CD4-positive, alpha-beta T cell treated with Interleukin-12 subunit alpha and Interleukin-12 subunit beta, for 1 hour (primary cell): Measurements from ENCODE around the gene TAF1L.
"Not testable (repeated sequence)": the region's sequence is repeated elsewhere in the genome, so short reads cannot be mapped to it uniquely, and the experiment has no call there.

Source experiments
- DNase-seq: peaks from one replicate; pipeline ENCODE4 v3.0.0-alpha.2; 2020

The TAF1L gene, protein sequence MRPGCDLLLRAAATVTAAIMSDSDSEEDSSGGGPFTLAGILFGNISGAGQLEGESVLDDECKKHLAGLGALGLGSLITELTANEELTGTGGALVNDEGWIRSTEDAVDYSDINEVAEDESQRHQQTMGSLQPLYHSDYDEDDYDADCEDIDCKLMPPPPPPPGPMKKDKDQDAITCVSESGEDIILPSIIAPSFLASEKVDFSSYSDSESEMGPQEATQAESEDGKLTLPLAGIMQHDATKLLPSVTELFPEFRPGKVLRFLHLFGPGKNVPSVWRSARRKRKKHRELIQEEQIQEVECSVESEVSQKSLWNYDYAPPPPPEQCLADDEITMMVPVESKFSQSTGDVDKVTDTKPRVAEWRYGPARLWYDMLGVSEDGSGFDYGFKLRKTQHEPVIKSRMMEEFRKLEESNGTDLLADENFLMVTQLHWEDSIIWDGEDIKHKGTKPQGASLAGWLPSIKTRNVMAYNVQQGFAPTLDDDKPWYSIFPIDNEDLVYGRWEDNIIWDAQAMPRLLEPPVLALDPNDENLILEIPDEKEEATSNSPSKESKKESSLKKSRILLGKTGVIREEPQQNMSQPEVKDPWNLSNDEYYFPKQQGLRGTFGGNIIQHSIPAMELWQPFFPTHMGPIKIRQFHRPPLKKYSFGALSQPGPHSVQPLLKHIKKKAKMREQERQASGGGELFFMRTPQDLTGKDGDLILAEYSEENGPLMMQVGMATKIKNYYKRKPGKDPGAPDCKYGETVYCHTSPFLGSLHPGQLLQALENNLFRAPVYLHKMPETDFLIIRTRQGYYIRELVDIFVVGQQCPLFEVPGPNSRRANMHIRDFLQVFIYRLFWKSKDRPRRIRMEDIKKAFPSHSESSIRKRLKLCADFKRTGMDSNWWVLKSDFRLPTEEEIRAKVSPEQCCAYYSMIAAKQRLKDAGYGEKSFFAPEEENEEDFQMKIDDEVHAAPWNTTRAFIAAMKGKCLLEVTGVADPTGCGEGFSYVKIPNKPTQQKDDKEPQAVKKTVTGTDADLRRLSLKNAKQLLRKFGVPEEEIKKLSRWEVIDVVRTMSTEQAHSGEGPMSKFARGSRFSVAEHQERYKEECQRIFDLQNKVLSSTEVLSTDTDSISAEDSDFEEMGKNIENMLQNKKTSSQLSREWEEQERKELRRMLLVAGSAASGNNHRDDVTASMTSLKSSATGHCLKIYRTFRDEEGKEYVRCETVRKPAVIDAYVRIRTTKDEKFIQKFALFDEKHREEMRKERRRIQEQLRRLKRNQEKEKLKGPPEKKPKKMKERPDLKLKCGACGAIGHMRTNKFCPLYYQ (N-terminal part only)

DNA sequence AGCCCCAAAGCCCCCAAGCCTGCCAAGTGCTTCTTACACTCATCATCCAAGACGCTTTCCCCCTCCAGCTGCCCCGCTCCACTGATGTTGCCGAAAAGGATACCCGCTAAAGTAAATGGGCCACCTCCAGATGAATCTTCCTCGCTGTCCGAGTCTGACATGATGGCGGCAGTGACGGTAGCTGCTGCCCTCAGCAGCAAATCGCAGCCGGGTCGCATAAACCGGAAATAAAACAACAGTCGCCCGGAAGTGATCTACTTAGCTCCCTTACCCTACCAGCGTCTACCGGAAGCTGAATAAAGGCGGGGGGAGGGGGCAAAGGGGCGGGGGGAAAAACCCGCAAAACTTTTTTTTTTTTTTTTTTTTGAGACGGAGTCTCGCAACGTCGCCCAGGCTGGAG, at the start of gene TAF1L:
TAF1L (minus strand) TSS at position 308 of the 400 bp plus-strand sequence; CDS start at position 218, 90 bp downstream.
- DNase-seq = no peak

DNA sequence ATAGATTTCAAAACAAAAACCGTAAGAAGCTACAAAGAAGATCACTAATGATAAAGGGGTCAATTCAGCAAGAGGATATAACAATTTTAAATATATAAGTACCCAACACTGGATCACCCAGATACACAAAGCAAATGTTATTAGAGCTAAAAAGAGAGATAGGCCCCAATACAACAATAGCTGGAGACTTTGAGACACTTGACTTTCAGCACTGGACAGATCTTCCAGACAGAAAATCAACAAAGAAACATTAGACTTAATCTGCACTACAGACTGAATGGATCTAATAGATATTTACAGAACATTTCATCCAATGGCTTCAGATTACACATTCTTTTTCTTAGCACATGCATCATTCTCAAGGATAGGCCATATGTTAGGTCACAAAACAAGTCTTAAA, 46.3 kb upstream of the TAF1L start:
- DNase-seq = no peak

DNA sequence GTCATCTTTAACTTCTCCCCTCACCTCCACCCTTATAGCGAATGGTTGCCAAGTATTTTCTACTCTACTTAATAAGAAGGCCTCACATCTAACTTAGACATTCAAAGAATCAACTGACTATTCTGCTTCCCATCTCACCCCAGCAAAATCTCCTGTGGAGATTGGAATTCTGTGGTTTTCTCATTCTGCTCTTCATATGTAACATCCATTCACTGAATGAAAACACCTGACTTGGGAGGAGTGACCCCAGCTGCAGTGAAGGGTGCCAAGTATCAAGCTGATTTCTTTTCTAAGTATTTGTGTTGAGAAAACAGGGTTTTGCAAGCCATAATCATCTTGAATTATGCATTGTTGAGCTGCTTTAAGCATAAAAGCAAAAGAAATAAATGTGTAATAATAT, 42.5 kb upstream of the TAF1L start:
- DNase-seq = no peak

DNA sequence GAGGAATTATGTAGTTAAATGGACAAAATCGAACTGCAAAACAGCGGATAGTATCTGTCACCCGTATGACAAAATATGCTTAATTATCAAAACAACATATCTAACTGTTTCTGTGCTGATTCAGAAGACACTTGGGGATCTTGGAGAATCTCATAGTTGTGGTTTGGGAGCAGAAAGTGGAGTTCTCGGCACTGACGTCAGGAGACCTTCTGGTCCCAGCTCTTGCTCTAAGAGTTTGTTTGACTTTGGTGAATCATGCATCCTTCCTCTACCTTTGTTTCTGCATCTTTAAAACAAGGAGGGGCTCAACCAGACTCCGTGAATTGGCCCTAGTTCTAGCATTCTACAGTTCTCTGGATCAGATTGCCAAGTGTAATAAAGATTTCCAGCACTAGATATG, 37.0 kb upstream of the TAF1L start:
- no peak for DNase-seq

DNA sequence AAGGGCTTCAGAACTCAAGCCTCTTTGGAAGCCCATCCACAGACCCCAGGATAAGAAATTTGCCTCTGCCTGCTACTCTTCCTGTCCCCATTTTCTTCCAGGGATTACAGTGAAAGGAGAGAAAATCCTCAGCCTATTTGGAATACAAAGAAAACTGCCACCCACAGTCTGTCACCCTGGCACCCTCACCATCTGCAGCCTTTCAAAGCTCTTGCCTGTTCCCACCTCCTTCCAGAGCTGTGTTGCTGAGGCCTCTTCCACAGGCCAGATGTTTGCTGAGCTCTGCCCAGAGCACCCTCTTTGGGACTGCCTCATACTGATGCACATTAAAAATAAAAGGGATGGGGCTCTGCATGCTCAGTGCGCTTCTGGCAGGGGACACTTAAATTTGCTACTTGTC, 35.9 kb upstream of the TAF1L start:
- no peak for DNase-seq

DNA sequence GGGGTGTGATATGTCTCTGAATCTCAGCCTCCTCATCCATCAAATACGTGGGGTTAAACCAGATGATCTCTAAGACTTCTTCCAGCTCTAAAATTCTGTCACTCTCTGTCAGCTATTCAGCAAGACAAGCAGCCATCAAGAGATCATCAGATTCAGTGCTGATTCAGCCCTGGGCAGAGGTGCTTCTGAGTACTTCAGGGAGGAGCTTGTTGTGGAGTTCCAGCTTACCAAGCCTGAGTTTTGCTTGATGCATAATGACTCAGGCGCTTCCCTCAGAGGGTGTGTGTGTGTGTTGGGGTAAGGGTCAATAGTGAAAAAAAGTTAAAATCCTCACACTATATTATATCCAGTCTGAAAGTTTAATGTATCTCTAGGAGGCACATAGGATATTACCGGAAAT, 29.6 kb upstream of the TAF1L start:
- DNase-seq = no peak

DNA sequence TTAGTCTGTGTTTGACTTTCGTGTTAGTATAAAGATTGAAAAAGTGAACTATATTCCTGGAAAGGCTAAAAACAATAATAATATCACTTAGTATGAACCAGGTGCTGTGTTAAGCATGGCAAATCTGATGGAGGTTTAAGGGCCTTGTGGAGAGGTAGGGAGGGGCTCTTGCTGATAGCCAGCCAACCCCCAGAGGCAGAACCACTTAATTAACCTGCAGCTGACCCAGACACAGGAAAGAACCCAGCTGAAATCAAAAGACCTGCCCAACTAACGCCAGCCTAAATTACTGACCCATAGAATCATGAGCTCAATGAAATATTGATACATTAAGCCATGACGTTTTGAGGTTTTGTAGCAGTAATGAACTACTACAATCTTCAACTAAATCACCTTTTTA, 28.3 kb upstream of the TAF1L start:
- DNase-seq = no peak

DNA sequence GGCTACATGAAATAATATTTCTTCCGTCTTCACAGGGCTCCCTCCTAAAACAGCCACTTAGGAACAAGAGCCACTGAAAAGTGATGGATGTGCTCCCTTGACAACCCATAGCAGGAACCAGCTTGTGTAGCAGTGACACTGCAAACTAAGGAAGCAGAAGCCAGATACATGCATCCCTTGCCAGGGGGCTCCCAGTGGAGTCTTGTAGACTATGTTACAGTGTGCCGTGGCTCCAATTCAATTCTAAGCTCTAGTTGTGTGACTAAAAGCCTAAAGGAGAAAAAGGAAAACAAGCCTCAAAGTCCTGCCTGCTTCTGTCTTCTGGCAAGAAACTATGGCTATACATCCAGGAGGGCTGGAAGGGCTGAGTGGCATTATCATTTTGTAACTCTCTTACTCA, 12.2 kb upstream of the TAF1L start:
- no peak for DNase-seq

DNA sequence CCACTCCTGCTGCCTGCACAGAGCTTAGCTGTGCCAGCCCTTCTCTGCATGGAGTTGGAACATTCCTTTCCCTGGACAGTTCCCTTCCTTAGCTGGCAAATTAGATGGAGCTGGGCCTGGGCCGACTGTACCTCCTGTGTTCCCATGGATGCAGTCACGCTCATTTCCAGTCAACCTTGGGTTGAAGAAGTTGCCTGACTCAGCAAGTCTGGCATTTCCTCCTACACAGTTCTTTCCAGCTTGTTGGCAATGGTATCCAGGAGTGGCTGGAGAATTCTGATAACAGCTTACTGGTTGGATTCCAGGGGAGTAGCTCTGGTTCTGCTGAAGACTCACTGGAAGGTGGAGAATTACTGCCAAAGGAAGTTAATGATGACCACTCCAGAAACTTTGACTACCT, 9.2 kb upstream of the TAF1L start:
- no peak for DNase-seq

DNA sequence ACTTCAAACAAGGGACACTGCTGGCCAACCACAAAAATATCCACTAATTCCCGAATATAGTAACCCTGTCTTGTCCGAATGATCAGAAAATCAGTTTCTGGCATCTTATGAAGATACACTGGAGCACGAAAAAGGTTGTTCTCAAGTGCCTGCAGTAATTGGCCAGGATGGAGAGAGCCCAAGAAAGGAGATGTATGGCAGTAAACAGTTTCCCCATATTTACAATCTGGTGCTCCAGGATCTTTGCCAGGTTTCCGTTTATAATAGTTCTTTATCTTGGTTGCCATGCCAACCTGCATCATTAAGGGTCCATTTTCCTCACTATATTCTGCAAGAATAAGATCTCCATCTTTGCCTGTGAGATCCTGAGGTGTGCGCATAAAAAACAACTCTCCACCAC, 2.3 kb downstream of the TAF1L start:
- not testable (repeated sequence) for DNase-seq

DNA sequence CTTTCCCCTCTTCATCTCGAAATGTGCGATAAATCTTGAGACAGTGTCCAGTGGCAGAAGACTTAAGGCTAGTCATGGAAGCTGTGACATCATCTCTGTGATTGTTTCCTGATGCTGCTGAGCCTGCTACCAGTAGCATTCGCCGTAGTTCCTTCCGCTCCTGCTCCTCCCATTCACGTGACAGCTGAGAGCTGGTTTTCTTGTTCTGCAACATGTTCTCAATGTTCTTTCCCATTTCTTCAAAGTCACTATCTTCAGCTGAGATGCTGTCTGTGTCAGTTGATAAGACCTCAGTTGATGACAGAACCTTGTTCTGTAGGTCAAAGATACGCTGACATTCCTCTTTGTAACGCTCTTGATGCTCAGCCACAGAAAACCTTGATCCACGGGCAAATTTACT, 3.5 kb downstream of the TAF1L start:
- DNase-seq = no peak

DNA sequence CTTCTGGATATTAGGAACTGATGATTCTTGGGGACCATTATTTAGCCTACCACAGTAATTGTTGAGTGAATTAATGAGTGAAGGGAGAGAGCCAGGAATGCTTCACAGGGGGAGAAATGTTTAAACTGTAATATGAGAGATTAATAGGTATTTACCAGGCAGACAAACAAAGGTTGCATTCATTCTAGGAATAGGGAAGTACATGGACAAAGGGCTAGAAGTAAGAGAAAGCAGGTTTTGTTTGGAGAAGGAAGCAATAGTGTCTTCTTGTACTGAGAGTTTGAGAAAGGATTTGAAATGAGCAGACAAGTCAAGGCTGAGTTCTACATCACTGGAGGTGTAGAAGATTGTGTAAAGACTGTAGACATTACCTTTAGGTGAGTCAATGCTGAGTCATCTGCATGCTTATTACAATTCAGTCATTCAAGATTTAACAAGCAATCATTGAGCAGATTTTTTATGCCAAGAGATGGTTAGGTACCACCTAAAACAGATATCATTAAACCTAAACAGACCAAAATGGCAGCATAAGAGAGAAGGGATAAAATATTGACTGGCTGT, 8.0 kb downstream of the TAF1L start:
- DNase-seq = no peak

DNA sequence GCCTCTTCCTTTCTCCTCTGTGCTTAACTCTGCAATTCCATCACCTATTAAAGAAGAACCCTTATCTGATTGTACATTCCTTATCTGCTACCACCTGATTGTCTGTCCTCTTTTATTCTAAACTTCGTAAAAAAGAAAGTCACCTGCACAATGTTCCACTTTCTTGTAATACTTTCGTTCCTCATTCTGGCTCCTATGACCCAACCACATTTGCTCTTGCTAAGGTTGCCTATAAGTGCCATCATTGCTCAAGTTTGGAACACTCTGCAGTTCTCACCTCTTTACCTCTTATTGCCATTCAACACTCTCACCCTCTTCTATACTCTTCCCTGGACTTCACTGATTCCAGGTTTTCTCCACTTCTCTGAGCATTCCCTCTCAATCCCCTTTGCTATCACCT, 10.1 kb downstream of the TAF1L start:
- DNase-seq = no peak

DNA sequence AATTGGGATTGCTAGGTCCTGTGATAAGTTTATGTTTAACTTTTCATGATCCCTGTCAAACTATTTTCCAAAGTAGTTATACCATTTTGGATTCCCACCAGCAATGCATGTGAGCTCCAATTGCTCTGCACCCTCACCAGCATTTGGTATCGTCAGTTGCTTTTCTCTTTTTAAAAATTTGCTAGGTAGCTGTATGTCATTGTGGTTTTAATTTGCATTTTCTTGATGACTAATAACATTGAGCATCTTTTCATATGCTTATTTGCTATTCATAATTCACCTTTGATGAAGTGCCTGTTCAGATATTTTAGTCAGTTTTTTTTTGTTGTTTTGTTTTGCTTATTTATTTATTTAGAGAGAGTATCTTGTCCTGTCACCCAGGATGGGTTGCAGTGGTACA, 12.5 kb downstream of the TAF1L start:
- no peak for DNase-seq

DNA sequence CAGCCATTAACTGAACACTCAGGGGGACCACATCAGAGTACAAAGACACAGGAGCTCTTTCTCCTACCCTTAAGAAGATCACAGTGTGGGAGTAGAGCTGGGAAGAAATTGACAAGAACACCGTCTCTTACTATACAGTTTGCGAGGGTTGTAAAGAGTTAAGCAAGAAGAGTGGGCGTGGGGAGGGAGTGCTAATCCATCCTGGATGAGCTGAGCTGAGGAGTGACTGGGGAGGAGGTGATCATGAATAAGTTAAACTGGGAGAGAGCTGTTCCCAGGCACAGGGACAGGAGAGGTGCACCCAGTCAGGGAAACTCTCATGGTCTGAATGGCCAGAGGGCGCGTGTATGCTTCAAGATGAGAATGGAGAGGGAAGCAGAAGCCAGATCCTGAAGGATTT, 17.2 kb downstream of the TAF1L start:
- DNase-seq = no peak

DNA sequence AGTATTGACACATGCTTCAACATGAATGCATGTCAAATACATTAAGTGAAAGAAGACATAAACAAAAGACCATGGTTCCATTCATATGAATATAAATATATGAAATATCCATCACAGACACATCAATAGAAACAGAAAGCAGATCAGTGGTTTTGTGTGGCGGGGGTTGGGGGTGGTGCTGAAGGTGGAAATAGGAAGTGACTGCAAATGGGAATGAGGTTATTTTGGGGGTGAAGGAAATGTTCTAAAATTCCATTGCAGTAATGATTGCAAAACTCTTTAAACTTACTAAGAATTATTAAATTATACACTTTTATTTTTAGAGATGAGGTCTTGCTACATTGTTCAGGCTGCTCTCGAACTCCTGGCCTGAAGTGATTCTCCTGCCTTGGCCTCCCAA, 28.7 kb downstream of the TAF1L start:
- no peak for DNase-seq

DNA sequence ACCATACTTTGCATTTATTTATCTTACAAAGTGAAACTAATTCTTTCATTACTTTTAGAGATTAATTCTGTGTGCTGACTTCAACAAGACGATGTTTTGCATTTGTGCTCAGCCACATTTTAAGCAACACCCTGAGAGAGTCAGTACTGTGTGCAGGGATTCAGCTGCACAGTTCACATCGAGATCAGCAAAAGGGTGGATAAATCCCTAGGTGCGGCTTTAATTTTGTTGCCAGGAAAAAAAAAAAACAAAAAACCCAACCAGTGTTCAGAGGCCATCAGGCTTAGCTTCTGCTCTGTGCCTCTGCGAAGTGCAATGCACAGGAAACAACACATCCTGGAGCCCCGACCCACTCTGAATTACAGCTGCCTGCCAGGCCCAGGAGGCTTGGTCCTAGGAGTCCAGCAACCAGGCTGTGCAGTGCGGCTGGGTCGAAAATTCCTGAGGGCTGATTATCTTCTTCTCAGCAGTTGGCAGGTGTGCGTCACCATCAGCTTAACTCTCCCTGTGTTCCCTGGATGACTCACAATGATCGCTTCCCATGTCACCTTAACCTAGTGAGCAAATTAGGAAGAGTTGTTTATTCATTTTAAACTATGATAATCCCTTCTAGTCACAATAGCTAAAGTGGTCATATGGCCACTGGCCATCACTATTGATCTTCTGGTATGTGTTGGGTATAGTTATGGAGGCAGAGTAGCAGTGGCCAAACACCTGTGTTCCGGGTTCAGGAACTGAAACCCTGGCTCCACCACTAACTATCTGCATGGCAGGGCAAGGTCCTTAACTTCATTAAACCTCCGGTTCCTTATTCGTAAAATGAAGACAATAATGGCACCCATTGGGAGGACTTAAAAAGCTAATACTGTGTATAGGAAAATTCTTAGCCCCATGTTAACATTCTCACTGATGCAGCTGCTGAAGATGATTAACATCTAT, 31.3 kb downstream of the TAF1L start:
- DNase-seq = no peak

DNA sequence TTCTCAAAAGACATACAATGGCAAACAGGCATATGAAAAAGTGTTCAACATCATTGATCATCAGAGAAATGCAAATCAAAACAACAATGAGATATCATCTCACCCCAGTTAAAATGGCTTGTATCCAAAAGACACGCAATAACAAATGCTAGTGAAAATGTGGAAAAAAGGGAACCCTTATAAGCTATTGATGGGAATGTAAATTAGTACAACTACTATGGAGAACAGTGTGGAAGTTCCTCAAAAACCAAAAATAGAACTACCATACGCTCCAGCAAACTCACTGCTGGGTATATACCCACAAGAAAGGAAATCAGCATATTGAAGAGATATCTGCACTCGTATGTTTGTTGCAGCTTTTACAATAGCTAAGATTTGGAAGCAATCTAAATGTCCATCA, 36.4 kb downstream of the TAF1L start:
- not testable (repeated sequence) for DNase-seq

DNA sequence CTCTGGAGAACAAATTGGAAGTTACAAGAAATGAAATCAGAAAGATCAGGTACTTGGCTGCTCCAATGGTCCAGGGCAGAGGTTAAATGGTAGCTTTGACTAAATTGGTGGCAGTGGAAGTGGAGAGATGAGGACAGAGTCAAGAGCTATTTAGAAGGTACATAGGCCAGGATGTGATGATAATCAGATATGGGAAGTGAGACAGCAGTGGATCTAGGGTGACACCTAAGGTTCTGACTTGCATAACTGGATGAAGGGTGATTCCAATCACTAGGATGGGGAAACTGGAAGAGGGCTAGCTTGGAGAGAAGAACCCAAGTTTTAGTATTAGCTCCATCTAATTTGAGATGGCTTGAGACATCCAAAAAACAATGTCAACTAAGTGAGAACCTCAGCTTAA, 38.5 kb downstream of the TAF1L start:
- no peak for DNase-seq

DNA sequence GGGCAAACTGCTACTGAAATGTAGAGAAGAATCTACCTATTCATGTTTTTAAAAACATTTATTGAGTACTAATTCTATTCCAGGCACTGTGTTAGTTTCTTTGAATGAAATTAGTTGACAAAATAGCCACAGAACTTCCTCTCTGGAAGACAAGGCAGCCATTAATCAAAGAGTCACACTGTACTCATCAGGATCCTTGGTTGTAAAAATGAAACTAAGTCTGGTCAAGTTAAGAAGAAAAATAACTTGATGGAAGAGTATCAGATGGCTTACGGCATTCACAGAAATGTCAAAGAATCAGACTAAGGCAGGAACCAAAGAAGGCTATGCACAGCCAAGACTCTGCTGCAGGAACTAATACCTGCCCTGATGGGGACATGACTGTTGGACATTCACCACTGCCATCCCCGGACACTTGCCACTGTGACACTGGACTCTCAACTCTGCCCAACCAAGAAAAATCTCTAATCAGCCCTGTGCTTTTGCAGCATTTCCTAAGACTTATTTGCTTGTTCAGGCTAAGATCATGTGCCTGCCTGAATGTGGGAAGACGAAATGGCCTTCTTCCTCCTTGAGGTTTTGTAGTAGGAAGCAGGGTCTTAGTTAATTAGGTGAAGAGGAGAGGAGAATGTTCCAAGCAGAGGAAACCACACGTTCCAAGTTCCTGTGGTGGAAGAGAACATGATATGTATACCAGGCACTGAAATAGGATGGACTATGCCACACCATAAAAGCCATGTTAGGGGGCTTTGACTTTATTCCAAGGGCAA, 39.2 kb downstream of the TAF1L start:
- no peak for DNase-seq

DNA sequence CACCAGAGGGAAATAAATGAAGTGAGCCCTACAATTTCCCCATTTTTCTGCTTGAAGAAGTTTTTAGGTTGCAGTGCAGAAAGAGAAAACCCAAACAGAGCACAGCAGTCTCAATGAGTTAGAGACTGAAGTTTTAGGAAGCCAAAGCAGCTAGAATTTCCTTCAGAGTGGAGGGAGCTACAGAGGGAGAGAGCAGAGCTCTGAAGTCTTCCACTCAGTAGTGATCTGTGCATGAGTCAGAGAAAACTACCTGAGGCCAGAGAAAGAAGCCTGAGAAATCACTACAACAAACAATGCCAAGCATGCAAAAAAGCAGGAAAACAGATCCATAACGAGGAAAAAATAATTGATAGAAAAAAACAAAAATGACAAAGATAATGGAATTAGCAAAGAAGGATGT, 44.6 kb downstream of the TAF1L start:
- DNase-seq = no peak
